ENCODE measurements around the gene BCO2. TPM values are rescaled to one million over a fixed set of nuclear protein-coding genes. Genes with fewer than 3 reads are reported as not detected.
A peak's percentile ranks its signal among the peaks of the same experiment; 100 is the strongest.

BCO2 gene
- total RNA-seq, 3 donors from 2014 or later: 3.4 to 10.8 (median 5.2) TPM

- intact Hi-C loops (cut with DNase I; ENCODE audit: low total_unique reads): no loop called here
- H3K4me1 ChIP-seq: no peaks in the 10 kb centered on the region
- no peaks in the 10 kb centered on the region for H3K36me3 ChIP-seq
- DNase-seq (ENCODE audit: low spot score in 2 of 2): no peak
- no peak overlapping the region for H3K27ac ChIP-seq
- TF ChIP-seq POLR2AphosphoS5 (IDR thresholded peaks at IDR 0.05) (no peak), POLR2A (IDR thresholded peaks at IDR 0.05) (no peak)
- TF ChIP-seq, protein P1, sequence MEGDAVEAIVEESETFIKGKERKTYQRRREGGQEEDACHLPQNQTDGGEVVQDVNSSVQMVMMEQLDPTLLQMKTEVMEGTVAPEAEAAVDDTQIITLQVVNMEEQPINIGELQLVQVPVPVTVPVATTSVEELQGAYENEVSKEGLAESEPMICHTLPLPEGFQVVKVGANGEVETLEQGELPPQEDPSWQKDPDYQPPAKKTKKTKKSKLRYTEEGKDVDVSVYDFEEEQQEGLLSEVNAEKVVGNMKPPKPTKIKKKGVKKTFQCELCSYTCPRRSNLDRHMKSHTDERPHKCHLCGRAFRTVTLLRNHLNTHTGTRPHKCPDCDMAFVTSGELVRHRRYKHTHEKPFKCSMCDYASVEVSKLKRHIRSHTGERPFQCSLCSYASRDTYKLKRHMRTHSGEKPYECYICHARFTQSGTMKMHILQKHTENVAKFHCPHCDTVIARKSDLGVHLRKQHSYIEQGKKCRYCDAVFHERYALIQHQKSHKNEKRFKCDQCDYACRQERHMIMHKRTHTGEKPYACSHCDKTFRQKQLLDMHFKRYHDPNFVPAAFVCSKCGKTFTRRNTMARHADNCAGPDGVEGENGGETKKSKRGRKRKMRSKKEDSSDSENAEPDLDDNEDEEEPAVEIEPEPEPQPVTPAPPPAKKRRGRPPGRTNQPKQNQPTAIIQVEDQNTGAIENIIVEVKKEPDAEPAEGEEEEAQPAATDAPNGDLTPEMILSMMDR (IDR thresholded peaks at IDR 0.05): no peak
- H3K9me3 ChIP-seq: no peaks in the 10 kb centered on the region
- no peaks in the 10 kb centered on the region for H3K27me3 ChIP-seq
- H3K4me3 ChIP-seq: no peak overlapping the region
These were observed 72.9 kb downstream of the BCO2 start for GRCh38 chr11:112248201-112248600.

DNA sequence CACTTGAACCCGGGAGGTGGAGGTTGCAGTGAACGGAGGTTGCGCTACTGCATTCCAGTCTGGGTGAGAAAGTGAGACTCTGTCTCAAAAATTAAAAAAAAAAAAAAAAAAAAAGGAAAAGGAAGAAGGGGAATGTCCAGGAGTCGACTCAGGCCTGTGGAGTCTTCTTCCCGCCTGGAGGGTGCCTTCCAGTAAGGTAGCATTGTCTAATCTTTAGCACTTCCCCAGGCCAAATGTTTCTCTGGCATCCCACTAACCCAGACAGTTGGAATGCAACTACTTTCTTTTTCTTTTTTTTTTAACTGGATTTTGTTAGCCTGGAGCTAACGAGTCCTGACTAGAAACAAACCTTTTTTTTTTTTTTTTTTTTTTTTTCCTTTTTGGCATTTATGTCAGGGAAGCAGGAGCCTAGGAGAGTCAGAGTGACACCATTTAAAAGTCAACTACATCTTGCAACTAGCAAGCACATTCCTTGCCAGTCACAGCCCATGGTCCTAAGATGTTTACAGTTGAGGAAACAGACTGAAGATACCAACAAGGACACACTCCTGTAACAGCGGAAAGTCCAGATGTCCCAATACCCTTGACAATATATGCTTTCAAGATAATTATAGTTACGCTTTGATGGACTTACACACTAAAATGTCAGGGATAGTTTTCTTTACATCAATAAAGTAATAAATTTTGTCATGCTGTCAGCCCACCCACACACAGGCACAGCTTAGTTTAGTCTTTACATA is 74.7 kb downstream of the BCO2 start:
- Histone ChIP-seq H3K4me3 (no peak overlapping the region), H3K27me3 (no peaks in the 10 kb centered on the region), H3K9me3 (no peaks in the 10 kb centered on the region), H3K27ac (peak overlapping the region in 1 of 2 donors; percentile 3), H3K36me3 (no peaks in the 10 kb centered on the region), H3K4me1 (no peaks in the 10 kb centered on the region)
- TF ChIP-seq POLR2AphosphoS5 (IDR thresholded peaks at IDR 0.05) (no peak), POLR2A (IDR thresholded peaks at IDR 0.05) (no peak)
- TF ChIP-seq, protein P1 (IDR thresholded peaks at IDR 0.05): no peak
- intact Hi-C loops (cut with DNase I; ENCODE audit: low total_unique reads): no loop called here
- peak in 1 of 2 donors; percentile 26 for DNase-seq (ENCODE audit: low spot score in 2 of 2)

- no peaks in the 10 kb centered on the region for H3K4me1 ChIP-seq
- TF ChIP-seq POLR2A (IDR thresholded peaks at IDR 0.05): no peak
- TF ChIP-seq, protein P1 (IDR thresholded peaks at IDR 0.05): no peak
- TF ChIP-seq POLR2AphosphoS5 (IDR thresholded peaks at IDR 0.05): no peak
- no peak for DNase-seq (ENCODE audit: low spot score in 2 of 2)
- intact Hi-C loops (cut with DNase I; ENCODE audit: low total_unique reads): no loop called here
- no peaks in the 10 kb centered on the region for H3K9me3 ChIP-seq
- H3K27ac ChIP-seq: no peak overlapping the region
- no peaks in the 10 kb centered on the region for H3K27me3 ChIP-seq
- no peaks in the 10 kb centered on the region for H3K36me3 ChIP-seq
- H3K4me3 ChIP-seq: no peak overlapping the region
These were observed 78.4 kb downstream of the BCO2 start for GRCh38 chr11:112253605-112254242.

GRCh38 chr11:112255067-112255720 is 79.9 kb downstream of the BCO2 start:
- Histone ChIP-seq H3K27ac (no peak overlapping the region), H3K4me3 (no peak overlapping the region), H3K9me3 (no peaks in the 10 kb centered on the region), H3K4me1 (no peaks in the 10 kb centered on the region), H3K27me3 (no peaks in the 10 kb centered on the region), H3K36me3 (no peaks in the 10 kb centered on the region)
- TF ChIP-seq, protein P1 (IDR thresholded peaks at IDR 0.05): no peak
- intact Hi-C loops (cut with DNase I; ENCODE audit: low total_unique reads): no loop called here
- DNase-seq (ENCODE audit: low spot score in 2 of 2): no peak

- DNase-seq (ENCODE audit: low spot score in 2 of 2): no peak
- no peak for TF ChIP-seq POLR2AphosphoS5 (IDR thresholded peaks at IDR 0.05)
- TF ChIP-seq, protein P1 (IDR thresholded peaks at IDR 0.05): no peak
- TF ChIP-seq POLR2A (IDR thresholded peaks at IDR 0.05): no peak
- H3K27ac ChIP-seq: no peak within 1 kb of the TSS
- H3K4me3 ChIP-seq: no peak within 1 kb of the TSS
- no peaks in the 10 kb centered on the region for H3K36me3 ChIP-seq
- intact Hi-C loops (cut with DNase I; ENCODE audit: low total_unique reads): no loop called here
- H3K4me1 ChIP-seq: no peaks in the 10 kb centered on the region
- no peaks in the 10 kb centered on the region for H3K9me3 ChIP-seq
- no peaks in the 10 kb centered on the region for H3K27me3 ChIP-seq
These were observed 85.2 kb downstream of the BCO2 start, which contains the start of gene PLET1 for GRCh38 chr11:112260490-112260889. Gene PLET1, minus strand, starts transcription at chr11:112260860. Its CDS starts 271 bp downstream, at chr11:112260589.

All from breast epithelium (tissue), 4 donors.